GM08714 (cell line): ENCODE results near the gene GDI2.
A peak's percentile ranks its signal among the peaks of the same experiment; 100 is the strongest.
"Not testable (repeated sequence)": the region's sequence is repeated elsewhere in the genome, so short reads cannot be mapped to it uniquely, and the experiment has no call there.

Source experiments
- H3K4me3 ChIP-seq: fragments of 200-500 bp; sonication (Bioruptor generic); 2 replicates; pipeline ENCODE4 v1.5.1; 2014; ENCODE audit warnings: mild to moderate bottlenecking, low read length, inconsistent platforms
- ZNF274 ChIP-seq: IDR thresholded peaks from 2 replicates; pipeline ENCODE4 v1.6.1; 2012; ENCODE audit warnings: mild to moderate bottlenecking, low read depth, low read length

The GDI2 gene

DNA sequence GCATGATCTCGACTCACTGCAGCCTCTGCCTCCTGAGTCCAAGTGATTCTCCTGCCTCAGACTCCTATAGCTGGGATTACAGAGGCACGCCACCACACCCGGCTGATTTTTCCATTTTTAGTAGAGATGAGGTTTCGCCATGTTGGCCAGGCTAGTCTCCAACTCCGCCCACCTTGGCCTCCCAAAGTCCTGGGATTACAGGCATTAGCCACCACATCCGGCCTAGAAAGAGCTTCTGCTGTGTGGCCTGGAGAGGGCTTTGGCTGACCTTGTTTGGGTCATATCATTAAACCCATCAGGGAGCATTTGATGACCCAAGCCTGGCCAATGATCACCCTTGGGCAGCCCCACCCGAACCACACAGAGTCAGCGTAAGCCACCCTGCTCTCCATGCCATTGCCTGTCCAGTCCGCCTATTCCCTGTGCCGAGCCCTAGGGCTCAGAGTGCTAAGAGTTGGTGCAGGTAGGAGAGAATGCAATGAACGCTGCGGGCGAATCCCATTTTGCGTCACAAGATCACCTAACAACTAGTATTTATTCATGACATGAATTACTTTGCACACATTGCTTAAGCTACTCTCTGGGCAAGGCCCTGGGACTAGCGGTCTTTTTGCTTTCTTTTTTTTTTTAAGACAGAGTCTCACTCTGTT, 22.3 kb upstream of the GDI2 start:
- no peak overlapping the region for H3K4me3 ChIP-seq
- no peak for TF ChIP-seq ZNF274

DNA sequence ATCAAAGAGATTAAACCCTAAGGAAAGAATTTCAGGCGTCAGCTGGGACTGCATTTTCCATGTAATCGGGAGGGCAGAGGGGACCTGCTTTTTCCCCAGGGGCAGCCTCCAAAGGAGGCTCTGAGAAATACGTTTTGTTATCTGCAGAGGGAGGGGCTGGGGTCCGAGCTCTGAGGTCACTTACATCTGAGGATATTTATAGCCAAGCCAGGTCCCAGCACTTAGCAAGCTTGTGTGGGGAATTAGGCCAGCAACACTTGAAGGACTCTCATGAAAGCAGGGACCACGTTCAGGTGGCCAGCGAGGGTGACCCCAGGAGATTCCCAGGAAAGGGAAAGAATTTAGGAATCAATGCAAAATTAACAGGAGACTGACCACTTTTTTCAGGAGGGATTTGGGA, 20.6 kb upstream of the GDI2 start:
- no peak overlapping the region for H3K4me3 ChIP-seq
- TF ChIP-seq ZNF274, result no peak

DNA sequence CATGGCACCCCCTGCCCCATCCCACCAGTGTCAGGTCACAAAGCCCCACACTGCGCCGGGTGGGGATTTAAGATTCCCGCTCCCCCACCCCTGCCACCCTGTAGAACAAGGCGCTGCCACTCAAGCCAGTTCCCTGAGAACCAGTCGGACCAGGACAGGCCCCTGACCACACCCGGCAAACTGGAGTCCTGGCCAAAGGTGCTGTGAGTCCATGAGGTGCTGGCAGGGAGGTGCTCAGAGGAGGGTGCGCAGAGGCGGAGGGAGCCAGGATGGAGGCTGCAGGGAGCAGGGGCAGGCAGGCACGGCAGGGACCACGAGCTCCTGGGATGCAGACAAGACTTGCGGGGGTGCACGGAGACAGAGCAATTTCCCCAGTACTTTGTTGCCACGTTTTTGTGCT, 19.7 kb upstream of the GDI2 start:
- no peak for TF ChIP-seq ZNF274
- H3K4me3 ChIP-seq, result no peak overlapping the region

DNA sequence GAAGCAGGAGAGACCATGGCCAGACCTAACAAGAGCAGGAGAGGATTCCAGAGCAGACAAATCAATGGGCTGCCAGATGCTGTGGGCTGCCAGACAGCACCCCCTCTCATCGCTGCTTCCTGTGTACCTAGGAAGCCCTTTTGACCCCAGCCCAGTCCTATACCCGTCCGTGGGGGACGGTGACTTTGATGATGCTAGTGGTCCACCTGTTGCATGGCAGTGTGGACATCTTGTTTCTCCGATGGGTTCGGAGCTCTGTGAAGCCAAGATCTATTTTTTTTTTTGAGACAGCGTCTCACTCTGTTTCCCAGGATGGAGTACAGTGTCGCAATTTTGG, 18.2 kb upstream of the GDI2 start:
- TF ChIP-seq ZNF274, result no peak
- H3K4me3 ChIP-seq, result no peak overlapping the region

DNA sequence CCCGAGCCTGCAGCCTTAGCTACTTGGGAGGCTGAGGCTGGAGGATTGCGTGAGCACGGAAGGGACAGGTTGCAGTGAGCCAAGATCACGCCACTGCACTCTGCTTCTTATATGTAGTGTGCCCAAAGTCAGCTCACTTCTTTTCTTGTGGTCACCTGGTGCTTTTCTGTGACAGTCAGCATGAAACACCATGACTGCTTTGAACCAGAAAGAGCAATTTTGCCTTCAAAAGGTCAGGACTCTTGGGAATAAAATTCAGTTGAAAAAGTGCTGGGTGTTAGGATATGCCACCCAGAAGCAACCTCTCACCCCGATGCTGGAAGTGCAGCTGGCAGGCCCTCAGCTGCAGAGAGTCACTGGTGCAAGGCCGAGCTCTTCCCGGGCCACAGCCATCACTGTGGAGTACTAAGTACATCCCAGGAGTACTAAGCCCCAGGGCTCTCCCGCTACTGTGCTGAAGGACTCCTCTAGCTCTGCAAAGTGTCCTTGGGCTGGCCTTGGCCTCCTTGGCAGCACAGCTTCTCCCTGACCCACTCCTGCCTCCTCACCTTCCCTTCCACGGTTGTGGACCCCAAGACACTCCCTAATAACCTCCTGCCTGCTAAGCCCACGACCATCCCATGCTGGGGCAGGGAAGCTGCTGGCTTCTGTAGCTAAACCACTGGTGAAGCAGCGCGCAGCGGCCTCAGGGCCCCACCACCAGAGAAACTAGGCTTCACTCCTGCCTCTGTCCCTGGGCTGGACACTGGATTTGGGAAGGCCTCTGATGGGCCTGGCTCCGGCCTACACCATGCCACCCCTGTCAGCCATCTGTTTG, 17.6 kb upstream of the GDI2 start:
- no peak for TF ChIP-seq ZNF274
- H3K4me3 ChIP-seq, result no peak overlapping the region

DNA sequence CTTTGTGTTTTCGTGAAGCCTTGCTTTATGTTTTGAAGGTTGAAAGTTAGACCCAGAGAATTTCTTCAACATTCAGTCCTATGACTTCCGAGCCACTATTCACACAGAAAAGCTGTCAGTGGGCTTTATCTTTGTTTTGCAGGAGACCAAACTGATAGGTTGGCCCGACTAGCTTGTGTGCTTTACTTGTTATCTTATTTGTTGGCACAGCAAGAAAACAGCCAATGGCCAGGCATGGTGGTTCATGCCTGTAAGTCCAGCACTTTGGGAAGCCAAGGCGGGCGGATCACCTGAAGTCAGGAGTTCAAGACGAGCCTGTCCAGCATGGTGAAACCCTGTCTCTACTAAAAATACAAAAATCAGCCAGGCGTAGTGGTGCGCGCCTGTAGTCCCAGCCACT, 16.0 kb upstream of the GDI2 start:
- TF ChIP-seq ZNF274, result no peak
- no peak overlapping the region for H3K4me3 ChIP-seq

DNA sequence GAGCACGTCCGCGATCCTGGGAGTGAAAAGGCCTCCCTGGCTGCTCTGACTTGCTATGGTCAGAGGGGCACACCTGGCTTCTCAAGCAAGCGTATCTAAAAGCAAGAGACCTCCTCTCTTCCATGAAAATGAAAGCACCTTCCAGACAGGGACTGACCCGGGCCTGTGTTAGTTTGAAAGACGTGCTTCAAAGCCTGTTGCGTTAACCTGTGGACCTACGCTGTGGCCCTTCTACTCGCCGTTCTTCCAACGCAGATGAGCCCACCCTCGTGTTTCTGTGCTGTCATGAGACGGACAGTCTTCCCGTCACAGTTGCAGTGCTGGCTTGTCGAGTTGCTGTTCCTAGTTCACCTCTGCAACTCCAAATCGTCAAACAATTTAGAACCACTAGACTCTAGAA, 15.5 kb upstream of the GDI2 start:
- no peak for TF ChIP-seq ZNF274
- H3K4me3 ChIP-seq, result no peak overlapping the region

DNA sequence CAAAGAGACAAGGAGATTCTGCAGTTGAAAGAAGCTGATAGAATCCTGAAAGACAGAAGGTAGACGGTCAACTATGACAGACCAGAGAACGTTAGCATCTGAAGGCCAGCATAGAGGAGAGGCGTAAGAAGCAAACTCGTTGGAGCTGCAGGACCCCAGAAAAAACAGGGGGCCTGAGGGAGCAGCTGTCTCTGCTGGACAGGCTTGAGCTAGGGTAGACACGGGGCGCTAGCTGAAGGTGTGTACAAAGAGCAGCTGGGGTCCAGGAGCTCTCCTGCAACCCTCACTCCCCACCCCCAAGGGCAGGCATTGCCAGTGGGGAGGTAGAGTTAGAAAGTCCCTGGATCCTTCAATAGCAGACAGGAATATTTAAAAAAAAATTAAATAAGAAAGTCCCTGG, 14.6 kb upstream of the GDI2 start:
- no peak for TF ChIP-seq ZNF274
- H3K4me3 ChIP-seq, result no peak overlapping the region

DNA sequence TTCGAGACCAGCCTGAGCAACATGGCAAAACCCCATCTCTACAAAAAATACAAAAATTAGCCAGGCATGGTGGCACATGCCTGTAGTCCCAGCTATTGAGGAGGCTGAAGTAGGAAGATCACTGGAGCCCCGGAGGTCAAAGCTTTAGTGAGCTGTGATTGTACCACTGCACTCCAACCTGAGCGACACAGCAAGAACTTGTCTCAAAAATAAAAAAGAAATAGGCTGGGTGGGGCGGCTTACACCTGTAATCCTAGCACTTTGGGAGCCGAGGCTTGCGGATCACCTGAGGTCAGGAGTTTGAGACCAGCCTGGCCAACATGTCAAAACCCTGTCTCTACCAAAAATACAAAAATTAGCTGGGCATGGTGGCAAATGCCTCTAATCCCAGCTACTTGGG, 13.3 kb upstream of the GDI2 start:
- not testable (repeated sequence) for H3K4me3 ChIP-seq

DNA sequence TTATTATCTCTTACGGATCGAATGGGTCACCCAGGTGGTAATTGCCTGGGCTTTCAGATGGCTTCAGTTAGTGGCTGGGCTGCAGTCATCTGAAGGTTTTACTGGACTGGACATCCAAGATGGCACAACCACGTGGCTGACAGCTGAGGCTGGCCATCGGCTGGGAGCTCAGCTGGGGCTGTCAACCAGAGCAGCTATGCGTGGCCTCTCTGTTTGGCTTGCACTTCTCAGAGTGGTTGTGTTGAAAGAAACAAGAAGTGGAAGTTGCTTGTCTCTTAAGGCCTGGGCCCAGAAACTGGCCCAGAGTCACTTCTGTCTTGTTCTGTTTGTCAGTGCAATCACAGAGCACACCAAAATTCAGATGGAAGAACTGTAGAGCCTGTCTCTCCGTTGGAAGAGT, 5.7 kb upstream of the GDI2 start:
- no peak overlapping the region for H3K4me3 ChIP-seq
- no peak for TF ChIP-seq ZNF274

DNA sequence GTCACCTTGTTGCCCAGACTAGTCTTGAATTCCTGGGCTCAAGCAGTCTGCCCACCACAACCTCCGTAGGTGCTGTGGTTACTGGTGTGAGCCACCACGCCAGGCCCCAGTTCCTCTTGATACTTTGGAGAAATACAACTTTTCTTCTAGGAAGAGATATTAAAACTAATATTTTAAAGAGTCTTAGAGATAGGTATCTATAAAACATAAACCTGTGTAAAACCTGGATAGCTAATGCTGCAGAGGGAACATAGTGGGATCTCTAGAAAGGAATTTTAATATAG, 4.8 kb upstream of the GDI2 start:
- H3K4me3 ChIP-seq, result no peak overlapping the region
- no peak for TF ChIP-seq ZNF274

DNA sequence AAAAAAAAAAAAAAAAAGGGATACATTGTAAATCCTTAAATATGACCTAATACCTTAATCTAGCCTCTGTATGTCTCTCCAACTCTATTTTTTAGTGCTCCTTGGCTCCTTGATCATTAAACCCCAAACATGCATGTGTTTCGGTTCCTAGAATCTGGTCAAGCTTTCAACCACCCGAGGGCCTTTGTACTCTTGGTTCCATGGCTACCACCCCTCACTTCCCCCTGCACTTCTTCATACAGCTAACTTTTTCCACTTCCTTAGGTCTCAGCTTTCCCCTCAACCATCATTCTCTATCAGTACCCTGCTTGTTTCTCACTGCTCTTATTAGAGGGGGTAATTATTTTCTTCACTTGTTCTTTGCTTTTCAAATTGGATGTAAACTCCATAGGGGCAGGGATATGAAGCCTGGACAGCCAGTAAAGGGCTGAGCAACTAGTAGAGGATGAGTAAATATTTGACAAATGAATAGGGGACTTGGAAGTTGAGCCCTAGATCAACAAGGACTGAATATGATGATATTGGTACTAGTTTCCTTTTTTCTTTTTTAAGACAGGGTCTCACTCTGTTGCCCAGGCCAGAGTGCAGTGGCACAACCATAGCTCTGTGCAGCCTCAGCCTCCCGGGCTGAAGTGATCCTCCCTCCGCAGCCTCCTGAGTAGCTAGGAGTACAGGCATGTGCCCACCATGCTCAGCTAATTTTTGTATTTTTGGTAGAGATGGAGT, 4.3 kb upstream of the GDI2 start:
- TF ChIP-seq ZNF274, result no peak

DNA sequence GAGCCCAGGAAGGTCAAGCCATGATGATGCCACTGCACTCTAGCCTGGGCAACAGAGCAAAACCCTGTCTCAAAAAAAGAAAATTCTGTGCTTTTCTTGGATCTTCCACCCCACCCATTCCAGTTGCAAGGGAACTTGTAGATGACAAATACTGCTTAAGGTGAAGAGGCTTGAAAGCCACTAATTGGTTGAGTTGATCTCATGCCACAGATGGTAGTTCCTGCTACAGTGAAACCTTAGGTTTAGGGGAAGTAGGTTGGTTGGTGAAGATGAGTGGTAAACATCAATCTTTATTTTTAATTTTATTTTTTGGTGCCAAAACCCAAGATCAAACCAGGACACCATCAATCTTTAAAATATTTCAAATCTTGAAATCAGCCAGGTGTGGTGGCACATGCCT, 2.9 kb upstream of the GDI2 start:
- TF ChIP-seq ZNF274, result no peak
- no peak overlapping the region for H3K4me3 ChIP-seq

More for the DNA sequence above, 4.3 kb upstream of the GDI2 start:
- H3K4me3 ChIP-seq, result no peak overlapping the region

DNA sequence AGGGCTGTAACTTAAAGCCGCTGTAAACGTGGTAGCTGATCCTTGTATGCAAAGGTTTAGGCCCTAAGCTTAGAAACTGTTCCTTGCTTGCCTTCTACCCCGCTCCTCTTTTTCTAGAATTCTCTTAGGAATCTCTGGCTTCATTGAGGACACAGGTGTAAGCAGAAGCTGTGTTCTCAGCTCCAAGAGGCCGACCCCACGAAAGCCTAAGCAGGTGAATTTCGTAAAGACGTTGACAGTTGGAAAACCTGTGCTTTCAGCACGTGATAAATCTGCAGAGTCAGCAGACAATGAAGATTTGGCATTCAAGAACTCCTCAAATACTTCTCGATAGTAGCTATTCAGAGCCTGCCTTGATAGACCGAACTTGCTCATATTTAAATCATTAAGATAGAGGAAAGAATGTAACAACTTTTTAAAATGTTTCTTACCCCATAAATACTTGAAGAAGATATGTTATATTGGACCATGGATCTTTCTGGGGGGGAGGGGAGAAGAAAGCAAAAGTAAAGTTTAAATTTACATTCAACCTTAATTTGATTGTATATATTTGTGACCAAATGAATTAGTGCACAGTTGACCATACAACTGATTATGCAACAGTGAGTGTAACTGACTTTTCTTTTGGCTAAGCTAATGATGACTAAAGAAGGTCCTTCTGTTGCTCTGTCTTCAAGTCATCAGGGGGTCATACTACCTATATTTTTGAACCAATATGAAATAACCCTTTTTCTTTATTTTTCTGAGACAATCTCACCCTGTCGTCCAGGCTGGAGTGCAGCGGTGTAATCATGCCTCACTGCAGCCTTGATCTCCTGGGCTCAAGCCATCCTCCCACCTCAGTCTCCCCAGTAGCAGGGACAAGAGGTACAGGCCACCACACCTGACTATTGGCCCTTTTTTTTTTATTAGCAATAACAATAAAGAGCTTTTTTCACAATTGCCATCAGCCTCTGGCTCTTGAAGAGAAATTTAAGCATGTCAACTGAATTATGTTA, 1.2 kb upstream of the GDI2 start:
- H3K4me3 ChIP-seq, result peak overlapping the region; percentile 100
- TF ChIP-seq ZNF274, result no peak
